CD4-positive, CD25-positive, alpha-beta regulatory T cell (primary cell): ENCODE data around the gene MYO9B. TPM values are rescaled to one million over a fixed set of nuclear protein-coding genes. Genes with fewer than 3 reads are reported as not detected.
"Not testable (repeated sequence)": the region's sequence is repeated elsewhere in the genome, so short reads cannot be mapped to it uniquely, and the experiment has no call there.

Experiments
- ATAC-seq, 2 donors: fragments of 150-1000 bp; cut with Tn5 transposase; one replicate each; pipeline ENCODE4 v1.10.0; 2021; ENCODE audit warnings: low read depth in 2 of 2, moderate number of reproducible peaks in 2 of 2, moderate library complexity in 1 of 2
- DNase-seq, 3 donors: peaks; one replicate each; pipeline versions ENCODE4 v3.0.0 to v3.0.0-alpha.2; 2012 to 2022; ENCODE audit warnings: mixed read lengths in 1 of 3
- H3K27ac ChIP-seq: one replicate; pipeline ENCODE4 v1.7.0; 2013; ENCODE audit warnings: mild to moderate bottlenecking, low read length; ENCODE audit not compliant: insufficient read depth, poor library complexity, severe bottlenecking
- H3K27me3 ChIP-seq: one replicate; pipeline ENCODE4 v1.7.0; 2013; ENCODE audit warnings: low read length; ENCODE audit not compliant: control insufficient read depth, insufficient read depth
- H3K36me3 ChIP-seq: one replicate; pipeline ENCODE4 v1.7.0; 2013; ENCODE audit warnings: mild to moderate bottlenecking, low read length, moderate library complexity; ENCODE audit not compliant: control insufficient read depth, insufficient read depth
- H3K4me1 ChIP-seq: 2 replicates; pipeline ENCODE4 v1.7.0; 2013; ENCODE audit warnings: mild to moderate bottlenecking, low read length; ENCODE audit not compliant: insufficient read depth, control insufficient read depth, poor library complexity, severe bottlenecking
- H3K4me3 ChIP-seq: one replicate; pipeline ENCODE4 v1.7.0; 2013; ENCODE audit warnings: low read depth, mild to moderate bottlenecking, low read length, moderate library complexity
- H3K9me3 ChIP-seq, 2 experiments: 1 replicate in 1 of 2; 2 replicates in 1 of 2; pipeline ENCODE4 v1.7.0; 2013; ENCODE audit warnings: low read length in 2 of 2, mild to moderate bottlenecking in 1 of 2, moderate library complexity in 1 of 2; ENCODE audit not compliant: control insufficient read depth in 2 of 2
- H3K27ac Mint-ChIP-seq, 3 donors: one replicate each; pipeline ENCODE4 v1.8.0; 2020 to 2022; ENCODE audit warnings: mild to moderate bottlenecking in 3 of 3, mixed read lengths in 3 of 3, moderate library complexity in 2 of 3
- H3K27me3 Mint-ChIP-seq: one replicate; pipeline ENCODE4 v1.8.0; 2022; ENCODE audit warnings: mild to moderate bottlenecking, mixed read lengths
- H3K36me3 Mint-ChIP-seq: one replicate; pipeline ENCODE4 v1.8.0; 2020; ENCODE audit warnings: mixed read lengths
- H3K4me1 Mint-ChIP-seq, 4 donors: one replicate each; pipeline ENCODE4 v1.8.0; 2020 to 2022; ENCODE audit warnings: mixed read lengths in 4 of 4, mild to moderate bottlenecking in 1 of 4
- H3K4me3 Mint-ChIP-seq, 4 donors: one replicate each; pipeline ENCODE4 v1.8.0; 2020 to 2022; ENCODE audit warnings: mild to moderate bottlenecking in 4 of 4, mixed read lengths in 4 of 4, moderate library complexity in 3 of 4
- H3K9me3 Mint-ChIP-seq, 7 donors: one replicate each; pipeline ENCODE4 v1.8.0; 2020 to 2022; ENCODE audit warnings: mixed read lengths in 7 of 7, mild to moderate bottlenecking in 3 of 7, moderate library complexity in 2 of 7
- polyA plus RNA-seq, 4 donors: library from polyadenylated mRNA; unstranded; fragments of 300-500 nt; fragmentation: Illumina TruSeq; gene quantifications; one replicate each; pipeline ENCODE4 v1.2.3, GENCODE V29; 2021
- total RNA-seq: library from RNA; stranded (reverse); gene quantifications from one replicate; pipeline ENCODE4 v1.2.3, GENCODE V29; 2022

MYO9B gene
- total and polyA plus RNA-seq, 5 donors from 2014 or later: 3.4 to 252 (median 6.1) TPM

DNA sequence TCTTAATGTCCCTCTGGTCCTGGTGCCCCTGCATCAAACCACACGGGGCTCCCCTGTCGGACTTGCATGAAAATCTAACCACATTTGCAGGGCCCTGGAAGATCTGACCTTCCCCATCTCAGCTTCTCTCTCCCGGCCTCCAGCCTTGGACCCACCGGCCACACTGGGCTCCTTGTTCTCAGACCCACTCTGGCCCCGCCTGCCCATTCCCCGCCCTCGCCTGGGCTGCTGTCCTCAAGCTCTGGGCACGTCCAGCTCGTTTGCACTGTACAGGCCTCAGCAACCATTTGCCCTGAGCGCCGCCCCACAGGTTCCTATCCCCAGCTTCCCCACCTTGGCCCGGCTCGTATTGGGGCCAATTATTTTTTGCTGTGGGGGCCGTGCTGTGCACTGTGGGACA lies 10.5 kb downstream of the MYO9B start:
- DNase-seq (no peak), ATAC-seq (no peak)
- Mint-ChIP-seq H3K9me3 (no peaks in the 10 kb centered on the region), H3K27ac (no peak overlapping the region), H3K36me3 (peaks cover 4% of the 10 kb centered on the region), H3K4me1 (peaks cover 6 to 71% (median 43%) of the 10 kb centered on the region in 4 donors), H3K27me3 (no peaks in the 10 kb centered on the region), H3K4me3 (no peak overlapping the region)
- Histone ChIP-seq H3K36me3 (peaks cover 12% of the 10 kb centered on the region), H3K9me3 (no peaks in the 10 kb centered on the region), H3K27me3 (no peaks in the 10 kb centered on the region), H3K27ac (no peak overlapping the region), H3K4me3 (no peak overlapping the region), H3K4me1 (peaks cover 26% of the 10 kb centered on the region)

DNA sequence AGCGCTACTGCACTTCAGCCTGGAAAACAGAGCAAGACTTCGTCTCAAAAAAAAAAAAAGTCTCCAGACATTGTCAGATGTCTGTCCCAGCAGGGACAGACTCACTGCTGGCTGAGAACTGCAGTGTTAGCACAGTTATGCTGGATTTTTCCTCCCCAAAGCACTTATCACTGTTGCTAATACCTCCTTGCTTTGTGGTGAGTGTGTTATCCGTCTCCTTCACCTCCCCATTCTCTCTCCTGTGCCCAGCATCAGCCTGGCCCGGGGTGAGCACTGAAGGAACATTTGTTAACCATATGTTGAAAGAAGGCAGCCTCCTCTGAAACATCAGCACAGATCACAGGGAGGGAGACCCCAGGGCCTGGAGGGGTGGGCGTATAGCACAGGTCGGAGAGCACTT lies 11.3 kb downstream of the MYO9B start:
- no peak overlapping the region for H3K4me3 Mint-ChIP-seq
- no peak overlapping the region for H3K27ac ChIP-seq
- peaks cover 6 to 74% (median 42%) of the 10 kb centered on the region in 4 donors for H3K4me1 Mint-ChIP-seq

DNA sequence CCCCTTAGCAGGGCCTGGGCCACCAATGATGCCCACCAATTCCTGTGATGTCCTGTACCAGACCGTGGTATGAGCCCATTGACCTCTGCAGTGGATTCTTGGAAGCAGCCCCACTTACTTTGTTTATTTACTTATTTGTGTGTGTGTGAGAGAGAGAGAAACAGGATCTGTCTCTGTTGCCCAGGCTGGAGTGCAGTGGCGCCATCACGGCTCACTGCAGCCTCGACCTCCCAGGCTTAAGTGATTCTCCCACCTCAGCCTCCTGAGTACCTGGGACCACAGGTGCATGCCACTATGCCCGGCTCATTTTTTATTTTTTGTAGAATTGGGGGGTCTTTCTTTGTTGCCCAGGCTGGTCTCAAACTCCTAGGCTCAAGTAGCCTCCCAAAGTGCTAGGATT lies 13.0 kb downstream of the MYO9B start:
- DNase-seq (no peak), ATAC-seq (no peak)
- H3K4me1 ChIP-seq: peaks cover 31% of the 10 kb centered on the region
- H3K27me3 ChIP-seq: no peaks in the 10 kb centered on the region
- H3K27ac ChIP-seq: no peak overlapping the region
- peaks cover 6 to 70% (median 39%) of the 10 kb centered on the region in 4 donors for H3K4me1 Mint-ChIP-seq
- peak overlapping the region in 2 of 3 donors; percentile 71 to 73 for H3K27ac Mint-ChIP-seq
- peaks cover 4% of the 10 kb centered on the region for H3K36me3 Mint-ChIP-seq
- no peak overlapping the region for H3K4me3 Mint-ChIP-seq
- no peaks in the 10 kb centered on the region for H3K27me3 Mint-ChIP-seq
- H3K9me3 Mint-ChIP-seq: peaks cover 0 to 2% (median 0%) of the 10 kb centered on the region in 7 donors
- no peaks in the 10 kb centered on the region for H3K9me3 ChIP-seq
- no peak overlapping the region for H3K4me3 ChIP-seq
- peaks cover 10% of the 10 kb centered on the region for H3K36me3 ChIP-seq

More for the DNA sequence above, 11.3 kb downstream of the MYO9B start:
- Histone ChIP-seq H3K9me3 (no peaks in the 10 kb centered on the region), H3K36me3 (peaks cover 12% of the 10 kb centered on the region), H3K4me3 (no peak overlapping the region), H3K4me1 (peaks cover 33% of the 10 kb centered on the region), H3K27me3 (no peaks in the 10 kb centered on the region)
- H3K36me3 Mint-ChIP-seq: peaks cover 4% of the 10 kb centered on the region
- H3K9me3 Mint-ChIP-seq: no peaks in the 10 kb centered on the region
- DNase-seq (no peak), ATAC-seq (no peak)
- H3K27me3 Mint-ChIP-seq: no peaks in the 10 kb centered on the region
- peak overlapping the region in 2 of 3 donors; percentile 15 to 60 for H3K27ac Mint-ChIP-seq

DNA sequence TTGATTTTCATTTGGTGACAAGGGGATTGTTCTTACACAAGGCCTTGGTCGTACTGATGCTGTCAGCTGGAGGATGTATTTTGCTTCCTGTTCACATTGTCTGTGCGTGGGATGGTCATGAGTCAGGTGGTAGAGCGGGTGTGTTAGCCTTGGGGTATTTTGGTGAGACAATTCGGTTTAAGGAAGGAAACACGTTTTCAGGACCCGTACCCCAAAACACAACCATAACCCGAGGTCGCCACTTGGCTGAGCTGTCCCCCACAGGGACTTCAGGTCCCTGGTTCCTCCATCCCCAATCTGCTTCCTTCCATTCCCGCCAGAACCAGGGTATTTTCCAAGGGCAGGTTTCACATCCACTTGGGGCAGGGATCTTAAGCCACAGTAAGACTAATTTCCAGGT lies 15.0 kb downstream of the MYO9B start:
- Histone ChIP-seq H3K4me3 (peak overlapping the region; percentile 13), H3K36me3 (peaks cover 6% of the 10 kb centered on the region), H3K27me3 (no peaks in the 10 kb centered on the region), H3K4me1 (peaks cover 31% of the 10 kb centered on the region), H3K9me3 (no peaks in the 10 kb centered on the region), H3K27ac (peak overlapping the region; percentile 33)
- peak overlapping the region; percentile 63 to 85 (median 71) for H3K27ac Mint-ChIP-seq
- peaks cover 0 to 2% (median 0%) of the 10 kb centered on the region in 7 donors for H3K9me3 Mint-ChIP-seq
- DNase-seq (peak in 1 of 3 donors; percentile 64), ATAC-seq (peak; percentile 60 to 73)
- H3K36me3 Mint-ChIP-seq: peaks cover 4% of the 10 kb centered on the region
- peak overlapping the region in 2 of 4 donors; percentile 45 to 46 for H3K4me3 Mint-ChIP-seq
- peaks cover 6 to 72% (median 43%) of the 10 kb centered on the region in 4 donors for H3K4me1 Mint-ChIP-seq
- H3K27me3 Mint-ChIP-seq: no peaks in the 10 kb centered on the region

DNA sequence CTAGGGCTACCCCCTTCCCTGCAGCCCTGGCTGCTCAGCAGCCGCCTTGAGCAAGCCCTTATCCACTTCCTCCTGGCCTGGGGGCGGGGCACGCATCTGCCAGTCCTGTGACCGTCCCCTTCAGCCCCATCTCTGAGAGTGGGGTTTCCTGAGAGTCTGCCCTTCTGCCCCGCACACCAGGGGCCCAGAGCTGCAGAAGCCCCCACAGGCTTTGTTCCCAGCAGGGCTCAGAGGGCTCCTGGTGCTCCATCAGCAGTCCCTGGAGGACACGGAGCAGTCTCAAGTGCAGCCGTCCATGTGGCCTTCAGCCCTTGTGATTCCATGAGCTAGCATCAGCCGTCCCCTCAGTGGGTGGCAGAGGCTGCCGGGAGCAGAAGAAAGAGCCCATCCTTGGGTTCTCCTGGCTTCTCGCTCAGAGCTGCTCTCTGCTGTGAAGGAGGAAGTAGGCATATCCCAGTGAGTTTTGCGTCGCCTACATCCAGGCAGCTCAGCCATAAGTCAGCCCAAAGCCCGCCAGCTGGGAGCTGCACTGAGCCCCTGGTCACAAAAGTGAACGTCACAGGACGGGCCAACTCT lies 16.3 kb downstream of the MYO9B start:
- peaks cover 31% of the 10 kb centered on the region for H3K4me1 ChIP-seq
- H3K9me3 Mint-ChIP-seq: peaks cover 0 to 2% (median 0%) of the 10 kb centered on the region in 7 donors
- no peak overlapping the region for H3K4me3 ChIP-seq
- peak in 1 of 3 donors; percentile 27 for DNase-seq
- H3K27me3 Mint-ChIP-seq: no peaks in the 10 kb centered on the region
- H3K4me3 Mint-ChIP-seq: no peak overlapping the region
- H3K9me3 ChIP-seq: no peaks in the 10 kb centered on the region
- no peak overlapping the region for H3K27ac ChIP-seq
- no peak overlapping the region for H3K27ac Mint-ChIP-seq
- H3K4me1 Mint-ChIP-seq: peaks cover 6 to 71% (median 45%) of the 10 kb centered on the region in 4 donors
- H3K36me3 ChIP-seq: peaks cover 5% of the 10 kb centered on the region
- ATAC-seq: peak; percentile 51 to 54
- peaks cover 3% of the 10 kb centered on the region for H3K36me3 Mint-ChIP-seq
- H3K27me3 ChIP-seq: no peaks in the 10 kb centered on the region

DNA sequence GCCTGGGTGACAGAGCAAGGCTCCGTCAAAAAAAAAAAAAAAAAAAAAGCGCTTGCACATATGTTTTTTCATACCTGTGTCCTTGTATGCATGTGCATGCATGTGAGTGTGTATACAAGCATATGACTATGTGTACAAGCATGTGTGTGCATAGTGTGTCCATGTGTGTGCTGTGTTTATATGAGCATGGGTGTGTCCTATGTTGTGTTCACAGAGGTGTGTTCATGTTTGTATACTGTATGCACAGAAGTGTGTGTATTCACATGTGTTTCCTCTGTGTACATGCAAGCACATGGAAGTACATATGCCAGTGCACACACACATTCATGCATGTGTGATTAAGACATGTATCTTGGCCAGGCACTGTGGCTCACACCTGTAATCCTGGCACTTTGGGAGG lies 17.1 kb downstream of the MYO9B start:
- no peaks in the 10 kb centered on the region for H3K36me3 ChIP-seq
- H3K27ac Mint-ChIP-seq: no peak overlapping the region
- H3K36me3 Mint-ChIP-seq: no peaks in the 10 kb centered on the region
- H3K27me3 ChIP-seq: no peaks in the 10 kb centered on the region
- peaks cover 31% of the 10 kb centered on the region for H3K4me1 ChIP-seq
- H3K27me3 Mint-ChIP-seq: no peaks in the 10 kb centered on the region
- H3K4me1 Mint-ChIP-seq: peaks cover 6 to 67% (median 47%) of the 10 kb centered on the region in 4 donors
- no peak for ATAC-seq
- DNase-seq: no peak
- H3K9me3 ChIP-seq: no peaks in the 10 kb centered on the region
- no peak overlapping the region for H3K27ac ChIP-seq
- H3K4me3 ChIP-seq: no peak overlapping the region
- H3K4me3 Mint-ChIP-seq: no peak overlapping the region
- peaks cover 0 to 2% (median 0%) of the 10 kb centered on the region in 7 donors for H3K9me3 Mint-ChIP-seq

DNA sequence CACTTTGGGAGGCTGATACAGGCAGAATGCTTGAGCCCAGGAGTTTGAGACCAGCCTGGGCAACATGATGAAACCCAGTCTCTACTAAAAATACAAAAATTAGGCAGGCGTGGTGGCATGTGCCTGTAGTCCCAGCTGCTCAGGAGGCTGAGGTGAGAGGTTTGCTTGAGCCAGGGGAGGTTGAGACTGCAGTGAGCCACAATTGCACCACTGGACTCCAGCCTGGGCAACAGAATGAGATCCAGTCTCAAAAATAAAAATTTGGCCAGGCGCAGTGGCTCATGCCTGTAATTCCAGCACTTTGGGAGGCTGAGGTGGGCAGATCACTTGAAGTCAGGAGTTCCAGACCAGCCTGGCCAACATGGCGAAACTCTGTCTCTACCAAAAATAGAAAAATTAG lies 19.1 kb downstream of the MYO9B start:
- Mint-ChIP-seq H3K27ac (peak overlapping the region in 1 of 3 donors; percentile 48), H3K4me1 (peaks cover 0 to 61% (median 39%) of the 10 kb centered on the region in 4 donors)
- not testable (repeated sequence) for H3K27ac ChIP-seq, H3K36me3 ChIP-seq, H3K9me3 Mint-ChIP-seq, H3K27me3 Mint-ChIP-seq, H3K4me3 ChIP-seq, DNase-seq, H3K36me3 Mint-ChIP-seq, H3K27me3 ChIP-seq, H3K4me3 Mint-ChIP-seq, ATAC-seq, H3K9me3 ChIP-seq
- H3K4me1 ChIP-seq: peaks cover 23% of the 10 kb centered on the region
